HepG2 (cell line): Measurements from ENCODE around the gene OBSL1. TPM values are rescaled to one million over a fixed set of nuclear protein-coding genes. Genes with fewer than 3 reads are reported as not detected.

Source experiments
- AKAP8 ChIP-seq: sonication (generic); formaldehyde crosslinking; IDR thresholded peaks from 2 replicates; pipeline ENCODE4 v1.5.1; 2020; ENCODE audit warnings: mild to moderate bottlenecking, missing genetic modification reagents
- HNRNPL ChIP-seq: fragments of 200-400 bp; formaldehyde crosslinking; IDR thresholded peaks from 2 replicates; pipeline ENCODE4 v1.6.1; 2017; ENCODE audit warnings: mild to moderate bottlenecking, low read depth, low read length
- KDM1A ChIP-seq: IDR thresholded peaks from 2 replicates; pipeline ENCODE4 v1.6.1; 2016; ENCODE audit warnings: missing compliant biosample characterization
- NCOR1 ChIP-seq: fragments of 200-600 bp; sonication (generic); IDR thresholded peaks from 2 replicates; pipeline ENCODE4 v1.7.0; 2017; ENCODE audit warnings: antibody characterized with exemption, low read length, borderline replicate concordance
- SETDB1 ChIP-seq: sonication (generic); formaldehyde crosslinking; IDR thresholded peaks from 2 replicates; pipeline ENCODE4 v1.5.1; 2020; ENCODE audit warnings: missing genetic modification reagents, mild to moderate bottlenecking, borderline replicate concordance
- ZNF615 ChIP-seq: sonication (generic); formaldehyde crosslinking; IDR thresholded peaks from 2 replicates; pipeline ENCODE4 v1.5.0; 2020; ENCODE audit warnings: mild to moderate bottlenecking, missing genetic modification reagents, borderline replicate concordance
- ZNF790 ChIP-seq: sonication (generic); formaldehyde crosslinking; IDR thresholded peaks from 2 replicates; pipeline ENCODE4 v1.8.0; 2022; ENCODE audit warnings: missing genetic modification reagents, mild to moderate bottlenecking, borderline replicate concordance
- polyA plus RNA-seq, 8 experiments: library from polyadenylated mRNA; depleted of rRNA in 3 of 8; stranded (reverse) in 7 of 8; unstranded in 1 of 8; fragments of >200 nt; fragmentation: Illumina TruSeq in 4 of 8; extraction: Trizol in 4 of 8; gene quantifications; 2 replicates each; pipeline versions ENCODE4 v1.2.1 to v1.2.3, GENCODE V29; 2011 to 2016; ENCODE audit warnings: low read depth in 4 of 8, missing spikeins in 1 of 8, mixed read lengths in 1 of 8; ENCODE audit not compliant: insufficient read depth in 1 of 8
- total RNA-seq, 5 experiments: library from RNA; depleted of rRNA; stranded (reverse); fragments of >200 nt; fragmentation: Illumina TruSeq; extraction: Trizol; gene quantifications; 2 replicates each; pipeline ENCODE4 v1.2.3, GENCODE V29; 2016; ENCODE audit warnings: low read depth in 1 of 5
- TF ChIP-seq, protein P1 (sequence below): sonication (generic); formaldehyde crosslinking; IDR thresholded peaks from 2 replicates; pipeline ENCODE4 v1.4.0; 2020; ENCODE audit warnings: missing genetic modification reagents, borderline replicate concordance
- TF ChIP-seq, protein P2 (sequence below): sonication (generic); formaldehyde crosslinking; IDR thresholded peaks from 2 replicates; pipeline ENCODE4 v1.4.0; 2020; ENCODE audit warnings: mild to moderate bottlenecking, missing genetic modification reagents
- TF ChIP-seq, protein P3 (sequence below): sonication (generic); formaldehyde crosslinking; IDR thresholded peaks from 2 replicates; pipeline ENCODE4 v1.5.0; 2020; ENCODE audit warnings: missing genetic modification reagents
- TF ChIP-seq, protein P4 (sequence below), 2 experiments: sonication (generic) in 1 of 2; formaldehyde crosslinking in 1 of 2; IDR thresholded peaks; 2 replicates each; pipeline versions ENCODE4 v1.4.0 to v1.6.1; 2018 to 2020; ENCODE audit warnings: missing genetic modification reagents in 2 of 2, borderline replicate concordance in 1 of 2, low read depth in 1 of 2, mild to moderate bottlenecking in 1 of 2, missing biosample characterization in 1 of 2
- TF ChIP-seq, protein P5 (sequence below): sonication (generic); formaldehyde crosslinking; IDR thresholded peaks from 2 replicates; pipeline ENCODE4 v1.5.1; 2020; ENCODE audit warnings: missing genetic modification reagents, mild to moderate bottlenecking, borderline replicate concordance
- TF ChIP-seq, protein P6 (sequence below): sonication (generic); formaldehyde crosslinking; conservative IDR thresholded peaks from 2 replicates; pipeline ENCODE4 v1.4.0; 2020; ENCODE audit warnings: missing genetic modification reagents
- TF ChIP-seq, protein P7 (sequence below): sonication (generic); formaldehyde crosslinking; IDR thresholded peaks from 2 replicates; pipeline ENCODE4 v1.4.0; 2020; ENCODE audit warnings: missing genetic modification reagents, mild to moderate bottlenecking, borderline replicate concordance

Gene OBSL1
- total and polyA plus RNA-seq, 2 of the 13 experiments (the other 11 are each of a cell fraction or from before 2014, with no cell fraction given) = 86.7 to 218 TPM

DNA sequence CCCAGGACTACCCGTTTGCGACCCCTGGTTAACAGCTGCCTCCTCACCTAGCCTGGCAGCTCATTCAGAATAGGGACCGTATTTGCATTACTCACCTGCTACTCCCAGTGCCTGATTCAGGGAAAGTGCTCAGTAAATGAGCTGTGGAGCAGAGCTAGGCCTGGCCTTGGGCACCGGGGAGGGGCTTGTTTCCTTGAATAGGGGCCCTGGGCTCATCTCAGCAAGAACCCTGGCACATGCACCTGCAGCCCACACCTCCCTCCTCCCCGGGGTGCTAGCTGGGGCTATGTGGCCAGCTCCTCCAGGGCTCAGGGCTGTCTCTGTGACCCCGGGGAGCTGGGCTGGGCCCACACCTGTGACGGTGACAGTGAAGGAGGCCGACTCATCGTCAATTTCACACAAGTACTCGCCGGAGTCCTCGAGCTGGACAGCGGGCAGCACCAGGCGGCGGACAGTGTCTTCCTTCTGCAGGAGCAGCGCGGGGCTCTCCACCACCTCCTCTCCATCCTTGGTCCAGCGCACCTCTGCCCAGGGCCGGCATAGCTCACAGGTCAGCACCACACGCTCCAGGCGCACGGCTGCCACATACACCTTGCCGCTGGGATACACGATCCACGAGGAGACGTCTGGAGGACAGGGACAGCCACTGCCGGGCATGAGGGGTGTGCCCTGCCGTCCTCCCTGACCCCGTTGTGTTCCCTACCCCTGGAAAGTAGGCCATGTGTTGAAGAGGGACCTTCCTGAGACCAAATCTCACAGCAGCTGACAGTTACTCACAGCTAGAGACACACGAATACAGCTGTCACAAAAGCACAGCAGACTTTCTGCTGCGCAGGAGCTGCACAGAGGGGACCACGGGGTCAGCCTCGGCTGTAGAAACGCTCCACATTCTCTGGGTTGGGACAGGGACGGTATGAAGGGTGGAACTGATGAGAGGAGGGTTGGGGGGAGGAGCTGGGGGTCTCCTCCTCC, 9.0 kb downstream of the OBSL1 start (continued):
- TF ChIP-seq, protein P1, sequence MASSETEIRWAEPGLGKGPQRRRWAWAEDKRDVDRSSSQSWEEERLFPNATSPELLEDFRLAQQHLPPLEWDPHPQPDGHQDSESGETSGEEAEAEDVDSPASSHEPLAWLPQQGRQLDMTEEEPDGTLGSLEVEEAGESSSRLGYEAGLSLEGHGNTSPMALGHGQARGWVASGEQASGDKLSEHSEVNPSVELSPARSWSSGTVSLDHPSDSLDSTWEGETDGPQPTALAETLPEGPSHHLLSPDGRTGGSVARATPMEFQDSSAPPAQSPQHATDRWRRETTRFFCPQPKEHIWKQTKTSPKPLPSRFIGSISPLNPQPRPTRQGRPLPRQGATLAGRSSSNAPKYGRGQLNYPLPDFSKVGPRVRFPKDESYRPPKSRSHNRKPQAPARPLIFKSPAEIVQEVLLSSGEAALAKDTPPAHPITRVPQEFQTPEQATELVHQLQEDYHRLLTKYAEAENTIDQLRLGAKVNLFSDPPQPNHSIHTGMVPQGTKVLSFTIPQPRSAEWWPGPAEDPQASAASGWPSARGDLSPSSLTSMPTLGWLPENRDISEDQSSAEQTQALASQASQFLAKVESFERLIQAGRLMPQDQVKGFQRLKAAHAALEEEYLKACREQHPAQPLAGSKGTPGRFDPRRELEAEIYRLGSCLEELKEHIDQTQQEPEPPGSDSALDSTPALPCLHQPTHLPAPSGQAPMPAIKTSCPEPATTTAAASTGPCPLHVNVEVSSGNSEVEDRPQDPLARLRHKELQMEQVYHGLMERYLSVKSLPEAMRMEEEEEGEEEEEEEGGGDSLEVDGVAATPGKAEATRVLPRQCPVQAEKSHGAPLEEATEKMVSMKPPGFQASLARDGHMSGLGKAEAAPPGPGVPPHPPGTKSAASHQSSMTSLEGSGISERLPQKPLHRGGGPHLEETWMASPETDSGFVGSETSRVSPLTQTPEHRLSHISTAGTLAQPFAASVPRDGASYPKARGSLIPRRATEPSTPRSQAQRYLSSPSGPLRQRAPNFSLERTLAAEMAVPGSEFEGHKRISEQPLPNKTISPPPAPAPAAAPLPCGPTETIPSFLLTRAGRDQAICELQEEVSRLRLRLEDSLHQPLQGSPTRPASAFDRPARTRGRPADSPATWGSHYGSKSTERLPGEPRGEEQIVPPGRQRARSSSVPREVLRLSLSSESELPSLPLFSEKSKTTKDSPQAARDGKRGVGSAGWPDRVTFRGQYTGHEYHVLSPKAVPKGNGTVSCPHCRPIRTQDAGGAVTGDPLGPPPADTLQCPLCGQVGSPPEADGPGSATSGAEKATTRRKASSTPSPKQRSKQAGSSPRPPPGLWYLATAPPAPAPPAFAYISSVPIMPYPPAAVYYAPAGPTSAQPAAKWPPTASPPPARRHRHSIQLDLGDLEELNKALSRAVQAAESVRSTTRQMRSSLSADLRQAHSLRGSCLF (CRISPR knock-in tag) = no peak
- TF ChIP-seq, protein P2, sequence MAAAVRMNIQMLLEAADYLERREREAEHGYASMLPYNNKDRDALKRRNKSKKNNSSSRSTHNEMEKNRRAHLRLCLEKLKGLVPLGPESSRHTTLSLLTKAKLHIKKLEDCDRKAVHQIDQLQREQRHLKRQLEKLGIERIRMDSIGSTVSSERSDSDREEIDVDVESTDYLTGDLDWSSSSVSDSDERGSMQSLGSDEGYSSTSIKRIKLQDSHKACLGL (CRISPR knock-in tag) = no peak
- TF ChIP-seq, protein P3, sequence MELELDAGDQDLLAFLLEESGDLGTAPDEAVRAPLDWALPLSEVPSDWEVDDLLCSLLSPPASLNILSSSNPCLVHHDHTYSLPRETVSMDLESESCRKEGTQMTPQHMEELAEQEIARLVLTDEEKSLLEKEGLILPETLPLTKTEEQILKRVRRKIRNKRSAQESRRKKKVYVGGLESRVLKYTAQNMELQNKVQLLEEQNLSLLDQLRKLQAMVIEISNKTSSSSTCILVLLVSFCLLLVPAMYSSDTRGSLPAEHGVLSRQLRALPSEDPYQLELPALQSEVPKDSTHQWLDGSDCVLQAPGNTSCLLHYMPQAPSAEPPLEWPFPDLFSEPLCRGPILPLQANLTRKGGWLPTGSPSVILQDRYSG (CRISPR knock-in tag) = no peak
- TF ChIP-seq, protein P4, sequence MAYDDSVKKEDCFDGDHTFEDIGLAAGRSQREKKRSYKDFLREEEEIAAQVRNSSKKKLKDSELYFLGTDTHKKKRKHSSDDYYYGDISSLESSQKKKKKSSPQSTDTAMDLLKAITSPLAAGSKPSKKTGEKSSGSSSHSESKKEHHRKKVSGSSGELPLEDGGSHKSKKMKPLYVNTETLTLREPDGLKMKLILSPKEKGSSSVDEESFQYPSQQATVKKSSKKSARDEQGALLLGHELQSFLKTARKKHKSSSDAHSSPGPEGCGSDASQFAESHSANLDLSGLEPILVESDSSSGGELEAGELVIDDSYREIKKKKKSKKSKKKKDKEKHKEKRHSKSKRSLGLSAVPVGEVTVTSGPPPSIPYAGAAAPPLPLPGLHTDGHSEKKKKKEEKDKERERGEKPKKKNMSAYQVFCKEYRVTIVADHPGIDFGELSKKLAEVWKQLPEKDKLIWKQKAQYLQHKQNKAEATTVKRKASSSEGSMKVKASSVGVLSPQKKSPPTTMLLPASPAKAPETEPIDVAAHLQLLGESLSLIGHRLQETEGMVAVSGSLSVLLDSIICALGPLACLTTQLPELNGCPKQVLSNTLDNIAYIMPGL (CRISPR knock-in tag; IDR thresholded peaks at IDR 0.05; ENCODE audit: borderline replicate concordance in 1 of 2, low read depth in 1 of 2) = 0 out of 4 replicates have a peak, but pooled peaks of 1 of the 2 experiments have one; percentile 11
- no peak for TF ChIP-seq AKAP8 (CRISPR knock-in tag)
- no peak for TF ChIP-seq ZNF615 (CRISPR knock-in tag)
- TF ChIP-seq ZNF790 (CRISPR knock-in tag) = no peak
- TF ChIP-seq, protein P5, sequence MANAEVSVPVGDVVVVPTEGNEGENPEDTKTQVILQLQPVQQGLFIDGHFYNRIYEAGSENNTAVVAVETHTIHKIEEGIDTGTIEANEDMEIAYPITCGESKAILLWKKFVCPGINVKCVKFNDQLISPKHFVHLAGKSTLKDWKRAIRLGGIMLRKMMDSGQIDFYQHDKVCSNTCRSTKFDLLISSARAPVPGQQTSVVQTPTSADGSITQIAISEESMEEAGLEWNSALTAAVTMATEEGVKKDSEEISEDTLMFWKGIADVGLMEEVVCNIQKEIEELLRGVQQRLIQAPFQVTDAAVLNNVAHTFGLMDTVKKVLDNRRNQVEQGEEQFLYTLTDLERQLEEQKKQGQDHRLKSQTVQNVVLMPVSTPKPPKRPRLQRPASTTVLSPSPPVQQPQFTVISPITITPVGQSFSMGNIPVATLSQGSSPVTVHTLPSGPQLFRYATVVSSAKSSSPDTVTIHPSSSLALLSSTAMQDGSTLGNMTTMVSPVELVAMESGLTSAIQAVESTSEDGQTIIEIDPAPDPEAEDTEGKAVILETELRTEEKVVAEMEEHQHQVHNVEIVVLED = no peak
- TF ChIP-seq, protein P6, sequence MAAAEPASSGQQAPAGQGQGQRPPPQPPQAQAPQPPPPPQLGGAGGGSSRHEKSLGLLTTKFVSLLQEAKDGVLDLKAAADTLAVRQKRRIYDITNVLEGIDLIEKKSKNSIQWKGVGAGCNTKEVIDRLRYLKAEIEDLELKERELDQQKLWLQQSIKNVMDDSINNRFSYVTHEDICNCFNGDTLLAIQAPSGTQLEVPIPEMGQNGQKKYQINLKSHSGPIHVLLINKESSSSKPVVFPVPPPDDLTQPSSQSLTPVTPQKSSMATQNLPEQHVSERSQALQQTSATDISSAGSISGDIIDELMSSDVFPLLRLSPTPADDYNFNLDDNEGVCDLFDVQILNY (CRISPR knock-in tag) = no peak
- TF ChIP-seq HNRNPL = no peak
- no peak for TF ChIP-seq NCOR1
- TF ChIP-seq, protein P7, sequence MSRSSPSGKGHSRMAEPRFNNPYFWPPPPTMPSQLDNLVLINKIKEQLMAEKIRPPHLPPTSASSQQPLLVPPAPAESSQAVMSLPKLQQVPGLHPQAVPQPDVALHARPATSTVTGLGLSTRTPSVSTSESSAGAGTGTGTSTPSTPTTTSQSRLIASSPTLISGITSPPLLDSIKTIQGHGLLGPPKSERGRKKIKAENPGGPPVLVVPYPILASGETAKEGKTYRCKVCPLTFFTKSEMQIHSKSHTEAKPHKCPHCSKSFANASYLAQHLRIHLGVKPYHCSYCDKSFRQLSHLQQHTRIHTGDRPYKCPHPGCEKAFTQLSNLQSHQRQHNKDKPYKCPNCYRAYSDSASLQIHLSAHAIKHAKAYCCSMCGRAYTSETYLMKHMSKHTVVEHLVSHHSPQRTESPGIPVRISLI (CRISPR knock-in tag) = no peak
- no peak for TF ChIP-seq KDM1A
- TF ChIP-seq SETDB1 (CRISPR knock-in tag) = no peak
